GM21526 (cell line): ENCODE measurements around the gene GPR62.
"Not testable (repeated sequence)": the region's sequence is repeated elsewhere in the genome, so short reads cannot be mapped to it uniquely, and the experiment has no call there.

ENCODE experiments used
- ATAC-seq: cut with Tn5 transposase; IDR thresholded peaks from one replicate; pipeline ENCODE4 v1.9.1; 2021; ENCODE audit warnings: moderate library complexity; ENCODE audit not compliant: unreplicated experiment, low FRiP score

GPR62 gene, protein sequence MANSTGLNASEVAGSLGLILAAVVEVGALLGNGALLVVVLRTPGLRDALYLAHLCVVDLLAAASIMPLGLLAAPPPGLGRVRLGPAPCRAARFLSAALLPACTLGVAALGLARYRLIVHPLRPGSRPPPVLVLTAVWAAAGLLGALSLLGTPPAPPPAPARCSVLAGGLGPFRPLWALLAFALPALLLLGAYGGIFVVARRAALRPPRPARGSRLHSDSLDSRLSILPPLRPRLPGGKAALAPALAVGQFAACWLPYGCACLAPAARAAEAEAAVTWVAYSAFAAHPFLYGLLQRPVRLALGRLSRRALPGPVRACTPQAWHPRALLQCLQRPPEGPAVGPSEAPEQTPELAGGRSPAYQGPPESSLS

GRCh38 chr3:51955175-51955892 lies at the start of gene GPR62:
Gene GPR62, plus strand, starts transcription at chr3:51955381. Its CDS starts 272 bp downstream, at chr3:51955653.
- no peak for ATAC-seq

DNA sequence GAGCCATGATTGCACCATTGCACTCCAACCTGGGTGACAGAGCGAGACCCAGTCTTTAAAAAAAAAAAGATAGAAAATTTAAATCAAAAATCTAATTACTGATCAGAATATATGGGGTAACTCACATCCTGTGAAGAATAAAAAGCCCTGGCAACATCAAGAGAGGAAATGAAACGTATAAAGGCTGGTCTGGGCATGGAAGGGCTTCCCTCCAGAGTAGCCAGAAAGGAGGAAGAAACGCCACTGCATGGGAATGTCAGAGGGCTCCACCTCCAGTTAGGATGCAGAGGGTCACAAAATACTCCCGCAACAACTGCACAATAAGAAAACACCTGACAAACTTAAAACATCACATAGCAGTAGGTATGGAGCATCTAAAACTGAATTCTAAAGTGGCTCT lies 47.2 kb upstream of the GPR62 start:
- no peak for ATAC-seq

DNA sequence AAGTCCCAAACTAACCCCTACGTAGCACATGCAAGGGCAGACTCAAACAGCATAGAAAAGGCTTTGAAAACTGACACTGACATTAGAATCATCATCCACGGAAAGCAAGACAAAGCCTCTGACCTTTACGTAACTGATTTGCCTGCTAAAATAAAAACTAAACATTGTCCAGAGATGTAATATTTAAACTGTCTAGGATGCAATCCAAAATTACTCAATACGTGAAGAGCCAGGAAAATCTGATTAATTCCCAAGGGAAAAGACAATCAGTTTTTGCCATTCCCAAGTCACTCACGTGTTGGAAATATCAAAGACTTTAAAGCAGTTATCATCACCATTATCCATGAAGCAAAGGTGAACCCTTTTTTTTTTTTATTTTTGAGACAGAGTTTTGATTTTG lies 38.8 kb upstream of the GPR62 start:
- ATAC-seq = no peak

DNA sequence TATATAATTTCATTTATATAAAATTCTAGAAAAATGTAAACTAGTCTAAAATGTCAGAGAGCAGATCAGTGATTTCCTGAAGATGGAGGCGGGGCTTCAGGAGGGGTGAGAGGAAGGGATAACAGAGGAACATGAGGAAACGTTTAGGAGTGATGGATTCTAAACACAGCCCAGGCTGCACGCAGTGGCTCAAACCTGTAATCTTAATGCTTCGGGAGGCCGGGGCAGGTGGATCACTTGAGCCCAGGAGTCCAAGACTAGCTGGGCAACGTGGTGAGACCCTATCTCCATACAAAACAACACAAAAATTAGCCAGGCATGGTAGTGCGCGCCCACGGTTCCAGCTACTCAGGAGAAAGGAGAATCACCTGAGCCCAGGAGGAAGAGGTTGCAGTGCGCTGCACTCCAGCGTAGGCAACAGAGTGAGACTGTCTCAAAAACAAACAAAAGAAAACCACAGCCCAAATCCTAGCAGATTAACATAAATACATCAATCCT lies 34.1 kb upstream of the GPR62 start:
- ATAC-seq = no peak

GRCh38 chr3:51927061-51927977 lies 27.9 kb upstream of the GPR62 start:
- ATAC-seq = no peak

- ATAC-seq = no peak
Observed at GRCh38 chr3:51928438-51928837, 26.7 kb upstream of the GPR62 start.

DNA sequence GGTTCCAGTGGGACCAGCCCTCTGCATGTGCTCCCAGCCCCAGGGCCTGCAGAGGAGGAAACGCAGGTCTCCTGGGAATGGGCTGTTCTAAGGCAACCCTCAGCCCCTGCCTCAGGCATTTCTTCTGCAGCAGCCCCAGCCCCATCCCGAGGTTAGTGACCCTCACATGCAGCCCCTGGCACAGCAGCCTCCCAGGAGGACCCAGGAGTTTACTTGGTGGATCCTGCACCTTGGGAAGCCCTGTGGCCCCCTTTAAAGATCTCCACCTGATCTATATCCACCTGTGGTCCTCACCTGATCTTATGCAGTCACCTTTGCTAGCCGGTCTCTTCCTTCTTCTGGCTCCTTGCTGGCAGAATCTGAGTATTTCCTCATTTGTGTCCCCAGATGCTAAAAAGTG lies 26.2 kb upstream of the GPR62 start:
- ATAC-seq = not testable (repeated sequence)

DNA sequence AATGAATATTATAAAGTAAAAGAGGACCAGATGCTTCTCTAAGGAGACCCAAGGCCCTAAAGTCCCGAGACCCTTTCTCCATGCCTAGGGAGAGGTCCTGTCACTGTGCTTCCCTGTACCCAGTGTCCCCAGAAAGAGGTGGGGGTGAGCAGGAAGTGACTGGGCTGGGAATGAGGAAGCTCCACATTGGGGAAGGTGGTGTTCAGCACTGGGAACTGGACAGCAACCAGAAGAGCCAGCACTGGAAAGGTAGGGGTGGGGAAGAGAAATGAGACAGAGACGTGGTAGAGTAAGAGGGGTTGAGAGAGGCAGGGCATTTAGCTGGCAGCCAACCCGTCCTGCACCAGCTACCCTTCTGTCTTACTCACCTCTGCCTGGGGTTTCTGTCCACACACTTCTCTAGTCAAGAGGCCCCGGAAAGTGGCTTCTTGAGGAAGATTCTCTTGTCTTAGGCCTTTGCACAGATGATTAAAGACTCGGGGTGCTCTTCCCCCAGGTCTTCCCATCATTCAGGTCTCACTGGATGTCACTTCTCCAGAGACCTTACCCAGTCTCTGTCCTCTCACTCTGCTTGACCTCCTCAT lies 25.7 kb upstream of the GPR62 start:
- ATAC-seq = no peak

- no peak for ATAC-seq
Observed at GRCh38 chr3:51930439-51930838, 24.7 kb upstream of the GPR62 start.

DNA sequence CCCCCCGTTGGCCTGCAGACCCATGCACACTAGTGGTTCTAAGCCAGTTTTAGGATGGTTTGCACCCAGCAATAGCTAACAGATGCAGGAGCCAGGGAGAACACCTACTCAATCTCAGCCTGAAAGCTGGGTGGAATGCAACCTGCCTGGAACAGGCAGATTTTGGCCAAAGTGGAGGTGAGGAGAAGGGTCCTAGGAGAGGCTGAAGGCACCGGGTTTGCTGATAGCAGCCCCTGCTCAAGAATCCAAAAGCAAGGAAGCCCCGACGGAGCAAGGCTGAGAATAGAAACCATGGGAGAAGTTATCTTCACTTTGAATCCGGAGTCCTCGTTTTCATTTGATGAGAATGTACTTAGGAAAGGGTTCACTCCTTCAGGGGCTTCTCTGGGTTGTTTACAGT lies 23.4 kb upstream of the GPR62 start:
- no peak for ATAC-seq

GRCh38 chr3:51932471-51933370 lies 22.5 kb upstream of the GPR62 start:
- ATAC-seq = no peak

DNA sequence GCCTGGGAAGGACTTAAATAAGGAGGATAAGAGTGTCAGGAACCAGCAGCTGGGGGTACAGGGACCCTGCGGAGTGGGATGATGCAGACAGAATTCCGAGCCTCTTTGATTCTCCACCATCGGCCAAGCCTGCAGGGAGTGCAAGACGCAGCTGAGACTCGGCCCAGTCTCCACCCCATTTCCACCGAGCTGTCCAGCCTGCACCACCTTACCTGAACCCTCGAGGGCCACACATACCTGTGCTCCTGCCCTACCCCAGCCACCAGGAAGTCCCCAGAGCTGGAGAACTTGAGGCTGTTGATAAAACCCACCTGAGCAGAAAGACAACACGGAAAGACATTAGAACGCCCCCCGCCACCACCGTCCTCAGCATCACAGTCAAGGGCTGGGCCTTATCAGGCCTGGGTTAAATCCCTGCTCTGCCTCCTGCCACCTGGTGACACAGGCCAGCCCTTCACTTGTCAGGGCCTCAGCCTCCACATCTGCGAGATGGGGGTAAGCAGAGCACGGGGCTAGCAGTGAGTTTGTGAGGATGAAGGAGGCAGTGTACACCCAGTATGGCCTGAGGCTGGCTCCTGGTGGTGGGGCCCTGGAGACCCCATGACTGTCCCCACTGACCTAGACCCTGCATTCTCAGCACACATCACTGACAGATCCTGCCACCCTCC lies 21.6 kb upstream of the GPR62 start:
- ATAC-seq = no peak

DNA sequence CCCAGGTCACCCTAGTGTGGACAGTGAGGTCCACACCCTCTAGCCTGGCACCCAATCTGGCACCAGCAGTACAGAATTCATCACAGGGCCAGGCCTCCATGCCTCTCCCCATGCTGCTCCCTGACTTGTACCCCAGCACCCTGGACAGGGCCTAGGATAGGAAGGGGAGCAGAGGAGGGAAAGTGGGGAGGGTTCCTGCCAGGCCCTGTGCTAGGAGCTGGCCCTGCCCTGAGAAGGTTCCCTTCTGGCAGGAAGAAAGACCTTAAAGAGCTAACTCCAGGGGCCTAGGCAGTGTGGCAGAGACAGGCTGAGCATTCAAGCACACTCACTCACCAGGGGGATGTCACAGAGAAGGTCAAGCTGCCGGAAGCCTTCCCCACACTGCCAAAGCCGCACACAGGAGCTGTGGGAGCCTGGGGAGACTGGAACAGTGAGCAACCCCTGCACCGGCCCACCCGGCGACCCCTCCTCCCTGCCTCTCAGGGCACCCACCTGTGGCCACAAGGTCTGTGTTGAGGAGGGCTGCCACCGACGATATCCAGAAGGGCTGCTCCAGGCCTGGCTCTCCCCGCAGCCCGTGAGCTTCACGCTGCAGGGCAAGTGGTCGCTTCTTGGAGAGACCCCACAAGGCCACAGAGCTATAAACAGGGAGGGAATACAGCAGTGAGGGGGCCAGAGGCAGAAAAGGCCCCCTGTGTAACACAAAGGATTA lies 20.9 kb upstream of the GPR62 start:
- ATAC-seq = no peak

DNA sequence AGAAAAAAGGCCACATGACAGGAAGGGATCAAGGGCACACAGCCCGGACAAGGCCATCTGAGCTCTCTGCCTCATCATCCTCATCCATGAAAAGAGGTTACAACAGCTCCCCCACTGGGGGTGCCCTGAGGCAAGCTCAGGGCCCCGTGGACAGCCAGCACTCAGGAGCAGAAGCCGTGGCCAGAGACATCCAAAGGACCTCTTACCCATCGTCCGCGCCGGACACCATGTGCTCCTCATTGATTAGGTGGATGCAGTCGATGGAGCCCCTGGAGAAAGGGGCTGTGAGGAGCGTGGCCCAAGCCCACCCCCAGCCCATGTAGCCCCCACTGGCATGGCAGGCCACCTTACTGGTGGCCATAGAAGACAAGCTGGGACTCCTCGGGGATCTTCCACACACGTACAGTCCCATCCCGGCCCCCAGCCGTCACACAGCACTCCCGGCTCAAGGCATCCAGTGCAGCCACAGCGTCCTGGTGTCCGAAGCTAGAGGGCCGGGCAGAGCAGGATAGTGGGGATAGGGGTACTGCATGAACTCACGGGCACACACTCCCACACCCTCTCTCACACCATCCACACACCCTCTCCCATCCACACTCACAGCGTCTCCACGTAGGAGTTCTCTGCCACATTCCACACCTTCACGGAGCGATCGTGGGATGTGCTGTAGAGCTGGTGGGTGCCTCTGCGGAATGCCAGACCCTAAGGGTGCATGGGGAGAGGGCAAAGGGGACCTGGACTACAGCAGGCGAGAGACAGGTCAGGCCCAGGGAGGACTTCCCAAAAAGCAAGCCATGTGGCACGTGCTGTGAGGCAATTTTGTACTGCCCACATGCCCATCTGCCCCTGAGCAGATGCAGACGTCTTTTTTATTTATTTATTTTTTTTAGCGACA lies 19.9 kb upstream of the GPR62 start:
- no peak for ATAC-seq

DNA sequence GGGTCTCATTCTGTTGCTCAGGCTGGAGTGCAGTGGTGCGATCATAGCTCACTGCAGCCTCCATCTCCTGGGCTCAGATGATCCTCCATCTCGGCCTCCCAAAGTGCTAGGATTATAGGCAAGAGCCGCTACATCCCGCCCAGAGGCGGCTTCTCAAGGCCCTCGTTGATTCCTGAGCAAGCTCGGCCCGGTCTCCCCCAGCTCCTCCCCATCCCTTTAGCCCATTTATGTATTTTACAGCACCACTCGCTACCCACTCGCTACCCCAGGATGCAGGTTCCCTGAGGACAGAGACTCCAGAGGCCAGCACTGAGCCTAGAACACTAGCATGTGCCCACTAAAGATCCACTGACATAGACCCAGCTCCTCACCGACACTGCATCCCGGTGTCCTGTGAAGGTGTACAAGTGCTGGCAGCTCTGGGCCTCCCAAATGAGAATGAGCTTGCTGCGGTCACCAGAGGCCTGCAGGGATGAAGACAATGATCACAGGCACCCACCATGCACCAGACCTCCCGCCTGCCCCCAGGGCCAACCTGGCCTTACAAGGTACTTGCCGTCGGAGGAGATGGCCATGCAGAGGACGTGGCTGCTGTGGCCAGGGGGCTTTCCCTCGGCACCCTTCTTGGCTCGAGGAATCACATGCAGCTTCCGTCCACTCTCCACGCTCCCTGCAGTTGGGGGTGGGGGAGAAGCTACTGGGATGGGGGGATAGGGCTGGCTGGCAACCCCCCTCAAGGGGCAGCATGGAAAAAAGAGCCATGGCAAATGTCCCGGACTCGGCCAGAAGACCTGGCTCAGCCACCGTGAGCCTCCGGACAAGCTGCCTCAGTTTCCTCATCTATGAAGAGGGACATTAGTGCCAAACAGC lies 19.1 kb upstream of the GPR62 start:
- no peak for ATAC-seq

DNA sequence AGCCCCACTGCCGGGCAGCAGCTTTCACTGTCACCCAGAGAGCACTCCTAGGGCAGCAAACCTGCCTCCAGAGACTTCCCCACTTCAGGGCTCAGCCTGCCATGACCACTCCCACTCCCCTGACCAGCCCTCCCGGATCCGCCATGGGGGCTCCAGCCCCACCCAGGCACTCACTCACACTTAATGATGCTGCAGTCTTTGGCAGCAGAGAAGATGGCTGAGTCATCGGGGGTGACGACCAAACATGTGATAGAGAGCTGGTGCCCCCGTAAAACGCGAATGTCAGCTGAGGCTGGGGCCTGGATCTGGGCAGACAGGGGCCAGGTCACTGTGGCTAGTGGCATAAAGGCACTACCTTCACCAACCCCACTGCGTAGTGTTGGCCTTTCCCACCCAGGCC lies 18.2 kb upstream of the GPR62 start:
- no peak for ATAC-seq
